ENCODE measurements around the gene ZBTB25.

GRCh38 chr14:64465831-64466554 is 37.6 kb downstream of the ZBTB25 start:
- TF ChIP-seq, protein P1, sequence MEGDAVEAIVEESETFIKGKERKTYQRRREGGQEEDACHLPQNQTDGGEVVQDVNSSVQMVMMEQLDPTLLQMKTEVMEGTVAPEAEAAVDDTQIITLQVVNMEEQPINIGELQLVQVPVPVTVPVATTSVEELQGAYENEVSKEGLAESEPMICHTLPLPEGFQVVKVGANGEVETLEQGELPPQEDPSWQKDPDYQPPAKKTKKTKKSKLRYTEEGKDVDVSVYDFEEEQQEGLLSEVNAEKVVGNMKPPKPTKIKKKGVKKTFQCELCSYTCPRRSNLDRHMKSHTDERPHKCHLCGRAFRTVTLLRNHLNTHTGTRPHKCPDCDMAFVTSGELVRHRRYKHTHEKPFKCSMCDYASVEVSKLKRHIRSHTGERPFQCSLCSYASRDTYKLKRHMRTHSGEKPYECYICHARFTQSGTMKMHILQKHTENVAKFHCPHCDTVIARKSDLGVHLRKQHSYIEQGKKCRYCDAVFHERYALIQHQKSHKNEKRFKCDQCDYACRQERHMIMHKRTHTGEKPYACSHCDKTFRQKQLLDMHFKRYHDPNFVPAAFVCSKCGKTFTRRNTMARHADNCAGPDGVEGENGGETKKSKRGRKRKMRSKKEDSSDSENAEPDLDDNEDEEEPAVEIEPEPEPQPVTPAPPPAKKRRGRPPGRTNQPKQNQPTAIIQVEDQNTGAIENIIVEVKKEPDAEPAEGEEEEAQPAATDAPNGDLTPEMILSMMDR (IDR thresholded peaks at IDR 0.05) = no peak
- no peak for TF ChIP-seq POLR2A (IDR thresholded peaks at IDR 0.05)
